NCI-H1694 treated with DMSO at 0.1 percent for 48 hours (cell line): ENCODE measurements around the gene LRRC36.

Experiments used
- DNase-seq: peaks from one replicate; lab custom pipeline; 2025; lab: John Stamatoyannopoulos, UW

LRRC36 gene, protein sequence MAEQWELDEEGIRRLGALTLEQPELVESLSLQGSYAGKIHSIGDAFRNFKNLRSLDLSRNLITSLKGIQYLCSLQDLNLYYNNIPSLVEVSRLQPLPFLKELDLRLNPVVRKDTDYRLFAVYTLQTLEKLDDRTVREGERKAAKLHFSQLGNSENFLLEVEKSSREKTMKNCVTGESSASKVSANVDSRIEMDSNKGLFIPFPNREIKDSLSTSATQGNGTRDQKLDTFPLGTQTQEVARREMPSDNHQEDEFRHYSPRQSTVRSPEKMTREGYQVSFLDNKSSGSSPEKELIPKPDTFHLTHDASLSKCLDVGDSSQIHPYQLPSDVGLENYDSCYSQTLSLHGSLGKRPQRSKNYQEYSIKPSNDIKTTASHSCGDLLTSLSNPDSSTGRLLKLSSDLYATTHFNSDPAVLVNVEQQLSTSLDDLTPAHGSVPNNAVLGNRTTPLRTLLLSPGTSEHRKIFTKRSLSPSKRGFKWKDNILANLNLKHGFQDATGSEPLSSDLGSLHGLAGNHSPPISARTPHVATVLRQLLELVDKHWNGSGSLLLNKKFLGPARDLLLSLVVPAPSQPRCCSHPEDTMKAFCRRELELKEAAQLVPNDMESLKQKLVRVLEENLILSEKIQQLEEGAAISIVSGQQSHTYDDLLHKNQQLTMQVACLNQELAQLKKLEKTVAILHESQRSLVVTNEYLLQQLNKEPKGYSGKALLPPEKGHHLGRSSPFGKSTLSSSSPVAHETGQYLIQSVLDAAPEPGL

DNA sequence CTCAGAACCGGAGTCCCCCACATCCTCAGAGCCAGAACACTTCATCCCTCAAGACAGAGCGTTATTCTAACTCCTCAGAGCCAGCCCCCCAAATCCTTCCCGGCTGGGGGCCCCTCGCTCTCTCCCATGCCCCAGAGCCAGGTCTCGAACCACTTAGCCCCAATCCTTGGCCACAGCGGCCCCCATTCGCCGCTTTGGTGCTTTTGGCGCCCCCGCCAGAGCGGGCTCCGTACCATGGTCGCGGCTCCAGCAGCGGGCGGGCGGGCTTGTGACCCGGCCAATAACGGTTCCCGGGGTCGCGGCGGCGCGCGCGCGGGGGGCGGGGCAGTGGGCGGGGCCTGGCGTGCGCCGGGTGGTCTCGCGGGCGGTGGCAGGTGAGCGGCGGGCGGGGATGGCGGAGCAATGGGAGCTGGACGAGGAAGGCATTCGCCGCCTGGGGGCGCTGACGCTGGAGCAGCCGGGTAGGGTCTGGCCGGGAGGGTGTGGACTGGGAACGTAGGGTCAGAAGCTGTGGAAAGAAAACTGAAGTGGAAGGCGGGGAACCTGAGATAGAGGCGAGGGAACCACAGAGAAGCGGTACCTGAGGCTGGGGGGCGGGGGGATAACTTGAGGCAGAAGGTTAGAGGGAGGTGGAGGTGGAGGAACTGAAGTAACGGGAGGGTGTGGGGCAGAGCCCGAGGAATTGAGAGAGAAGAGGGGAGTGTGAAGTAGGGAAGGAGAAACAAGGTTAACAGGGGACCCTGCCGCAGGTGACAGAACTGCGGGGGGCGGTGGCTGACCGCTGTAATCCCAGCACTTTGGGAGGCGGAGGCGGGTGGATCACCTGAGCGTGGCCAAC lies at the start of gene LRRC36, which contains the start of gene KCTD19:
Gene LRRC36 (plus strand): TSS at position 344 of the 838 bp plus-strand sequence. CDS start 48 bp downstream, at position 392.
Gene KCTD19 (minus strand): TSS at position 270 of the 838 bp plus-strand sequence. CDS start 34 bp downstream, at position 236.
- peak; percentile 39 for DNase-seq

DNA sequence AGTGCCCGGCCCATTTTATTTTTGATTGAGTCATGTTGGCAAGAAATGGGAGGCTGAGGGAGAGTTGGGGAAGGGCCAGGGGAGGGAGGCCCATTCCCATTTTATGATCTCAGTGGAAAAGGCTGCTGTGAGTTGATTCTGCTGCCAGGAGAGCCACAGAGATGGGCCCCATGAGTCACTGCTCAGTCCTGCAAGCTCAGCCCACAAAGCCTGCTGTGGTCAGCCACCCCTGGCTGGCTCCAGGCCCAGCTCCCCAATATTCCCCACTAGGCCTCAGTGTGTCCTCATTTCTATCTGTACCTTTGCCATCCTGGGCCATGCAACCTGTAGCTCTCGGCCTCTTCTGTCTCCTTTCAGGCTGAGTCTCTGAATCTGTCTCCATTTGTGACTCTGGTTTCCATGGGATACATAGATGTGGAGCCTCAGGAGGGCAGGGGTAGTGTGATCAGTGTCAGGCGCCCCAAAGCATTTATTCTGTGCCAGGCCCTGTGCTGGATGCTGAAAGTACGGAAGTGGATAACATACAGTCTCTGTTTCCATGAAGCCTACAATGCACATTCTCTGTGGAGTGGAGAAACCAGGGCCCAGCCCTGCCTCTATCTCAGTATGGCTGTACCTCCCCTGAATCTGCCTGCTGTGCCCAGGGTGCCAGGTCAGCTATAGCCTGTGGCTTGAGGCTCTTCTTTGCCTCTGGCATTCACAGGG lies 49.2 kb upstream of the LRRC36 start:
- no peak for DNase-seq

DNA sequence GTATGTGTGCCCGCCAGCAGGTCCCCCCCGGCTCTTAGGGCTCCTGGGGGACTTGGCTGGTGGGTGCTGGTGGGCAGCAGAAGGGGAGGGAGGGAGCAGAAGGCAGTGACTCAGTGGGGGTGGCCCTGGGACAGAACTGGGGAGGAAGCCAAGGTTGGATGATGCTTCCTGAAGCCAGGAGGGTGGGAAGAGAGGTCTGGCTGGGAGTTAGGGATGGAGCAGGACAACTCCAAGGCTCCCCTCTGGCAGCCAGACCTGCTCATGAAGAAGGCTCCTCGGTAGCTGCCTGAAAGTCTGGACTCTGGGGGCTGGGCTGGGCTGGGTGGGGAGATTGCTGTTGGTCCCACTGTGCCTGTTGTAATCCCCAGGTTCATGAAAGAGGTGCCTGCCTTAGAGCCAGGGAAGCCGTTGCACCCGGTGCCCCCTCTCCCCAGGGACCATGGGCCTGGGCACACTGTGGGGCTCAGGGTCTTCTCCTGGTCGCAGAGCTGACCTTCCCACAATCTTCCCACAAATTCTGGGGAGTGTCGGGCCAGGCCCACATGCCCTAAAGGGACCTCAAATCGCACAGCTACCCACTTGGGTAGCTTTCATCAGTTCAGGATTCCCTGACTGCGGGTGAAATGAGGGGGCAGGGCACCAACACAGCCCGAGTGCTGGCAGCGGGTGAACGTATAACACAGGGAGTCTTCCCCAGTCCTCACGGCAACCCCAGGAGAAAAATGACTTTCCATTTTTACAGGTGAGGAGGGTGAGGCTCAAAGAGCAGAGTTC lies 48.4 kb upstream of the LRRC36 start:
- DNase-seq, result no peak

DNA sequence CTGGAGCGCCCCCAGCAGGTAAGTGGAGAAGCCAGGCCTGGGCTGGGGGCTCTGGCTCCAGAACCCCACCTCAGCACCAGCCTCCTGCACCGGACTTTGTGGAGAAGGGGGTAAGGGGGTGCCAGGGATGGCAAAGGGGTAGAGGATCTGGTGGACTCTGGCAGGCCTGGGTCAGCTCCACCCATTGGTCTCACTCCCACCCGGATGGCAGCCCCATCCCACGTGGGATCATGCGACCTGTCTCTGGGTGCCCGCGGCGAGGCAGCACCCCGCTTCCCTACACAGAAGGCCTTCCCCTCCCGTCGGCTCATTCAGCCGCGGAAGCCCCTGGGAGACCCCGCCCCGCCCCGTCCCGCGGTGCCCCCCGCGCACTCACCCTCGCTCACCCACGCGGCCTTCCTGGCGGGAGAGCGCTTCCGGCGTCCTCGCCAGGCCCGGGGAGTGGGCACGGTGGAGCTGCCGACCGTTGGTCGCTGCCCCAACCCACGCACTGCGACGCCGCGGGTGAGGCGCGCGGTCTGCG lies 47.8 kb upstream of the LRRC36 start:
- DNase-seq, result peak; percentile 21

DNA sequence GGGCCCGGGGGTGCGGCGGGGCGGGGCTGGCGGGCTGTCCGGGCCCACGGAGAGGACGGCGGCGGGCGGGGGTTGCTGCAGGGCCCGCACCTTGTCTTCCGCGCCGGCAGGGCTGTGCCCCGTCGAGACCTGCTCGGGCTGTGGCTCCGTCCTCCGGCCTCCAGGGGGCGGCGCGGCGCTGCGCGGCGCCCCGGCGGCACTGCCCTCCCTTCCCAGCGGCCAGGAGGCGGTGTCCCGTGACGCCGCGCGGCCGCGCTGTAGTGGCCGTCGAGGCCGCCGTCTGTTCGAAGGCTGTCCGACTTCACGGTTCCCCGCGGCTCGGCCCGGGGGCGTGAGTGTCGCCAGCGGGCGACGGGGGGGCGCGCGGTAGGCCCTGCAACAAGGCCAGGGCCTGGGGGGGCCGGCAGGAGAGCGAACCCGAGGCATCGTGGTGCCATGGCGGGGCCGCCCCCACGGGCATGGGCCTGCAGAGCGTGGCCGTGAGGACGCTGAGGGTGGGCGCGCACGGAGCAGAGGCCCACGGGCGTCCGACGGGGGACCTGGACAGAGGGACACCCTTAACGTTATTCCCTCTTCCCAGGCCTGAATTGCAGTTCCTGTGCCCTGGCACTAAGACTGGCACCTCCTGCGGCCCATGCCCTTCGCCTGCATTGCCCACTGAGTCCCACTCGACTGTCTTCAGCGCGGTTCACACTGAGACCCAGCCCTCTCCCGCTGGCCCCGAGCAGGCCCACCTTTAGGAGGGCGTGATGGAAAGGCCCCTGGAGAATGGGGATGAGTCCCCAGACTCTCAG lies 47.1 kb upstream of the LRRC36 start, which contains the start of gene PLEKHG4:
Gene PLEKHG4 (plus strand): TSS at position 237 of the 794 bp plus-strand sequence. CDS start 513 bp downstream, at position 750.
- peak; percentile 47 for DNase-seq

DNA sequence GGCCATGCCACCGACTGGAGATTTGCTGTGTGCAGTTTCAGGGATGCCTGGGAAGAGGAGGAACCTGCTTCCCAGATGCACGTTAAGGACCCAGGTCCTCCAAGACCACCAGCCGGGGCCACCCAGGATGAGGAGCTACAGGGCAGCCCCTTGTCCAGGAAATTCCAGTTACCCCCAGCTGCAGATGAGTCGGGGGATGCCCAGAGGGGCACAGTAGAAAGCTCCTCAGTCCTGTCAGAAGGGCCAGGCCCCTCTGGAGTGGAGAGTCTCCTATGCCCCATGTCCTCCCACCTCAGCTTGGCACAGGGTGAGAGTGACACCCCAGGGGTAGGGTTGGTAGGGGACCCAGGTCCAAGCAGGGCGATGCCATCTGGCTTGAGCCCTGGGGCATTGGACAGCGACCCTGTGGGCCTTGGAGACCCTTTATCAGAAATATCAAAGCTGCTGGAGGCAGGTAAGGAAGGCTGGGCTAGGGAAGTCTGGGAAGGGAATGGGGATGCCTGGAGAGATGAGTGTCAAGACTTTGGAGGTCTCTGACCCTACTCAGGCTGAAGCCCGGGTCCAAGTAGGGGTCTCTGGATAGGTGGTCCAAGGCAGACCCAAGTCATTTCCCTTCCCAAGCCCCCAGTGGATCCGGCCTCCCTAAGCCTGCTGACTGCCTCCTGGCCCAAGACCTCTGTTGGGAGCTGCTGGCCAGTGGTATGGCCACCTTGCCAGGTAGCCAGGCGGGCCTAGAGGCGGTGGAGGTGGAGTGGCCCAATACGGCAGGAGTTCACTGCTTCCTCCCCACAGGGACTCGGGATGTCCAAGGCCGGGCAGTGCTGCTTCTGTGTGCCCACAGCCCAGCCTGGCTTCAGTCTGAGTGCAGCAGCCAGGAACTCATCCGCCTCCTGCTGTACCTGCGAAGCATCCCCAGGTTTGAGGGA lies 46.3 kb upstream of the LRRC36 start:
- no peak for DNase-seq

DNA sequence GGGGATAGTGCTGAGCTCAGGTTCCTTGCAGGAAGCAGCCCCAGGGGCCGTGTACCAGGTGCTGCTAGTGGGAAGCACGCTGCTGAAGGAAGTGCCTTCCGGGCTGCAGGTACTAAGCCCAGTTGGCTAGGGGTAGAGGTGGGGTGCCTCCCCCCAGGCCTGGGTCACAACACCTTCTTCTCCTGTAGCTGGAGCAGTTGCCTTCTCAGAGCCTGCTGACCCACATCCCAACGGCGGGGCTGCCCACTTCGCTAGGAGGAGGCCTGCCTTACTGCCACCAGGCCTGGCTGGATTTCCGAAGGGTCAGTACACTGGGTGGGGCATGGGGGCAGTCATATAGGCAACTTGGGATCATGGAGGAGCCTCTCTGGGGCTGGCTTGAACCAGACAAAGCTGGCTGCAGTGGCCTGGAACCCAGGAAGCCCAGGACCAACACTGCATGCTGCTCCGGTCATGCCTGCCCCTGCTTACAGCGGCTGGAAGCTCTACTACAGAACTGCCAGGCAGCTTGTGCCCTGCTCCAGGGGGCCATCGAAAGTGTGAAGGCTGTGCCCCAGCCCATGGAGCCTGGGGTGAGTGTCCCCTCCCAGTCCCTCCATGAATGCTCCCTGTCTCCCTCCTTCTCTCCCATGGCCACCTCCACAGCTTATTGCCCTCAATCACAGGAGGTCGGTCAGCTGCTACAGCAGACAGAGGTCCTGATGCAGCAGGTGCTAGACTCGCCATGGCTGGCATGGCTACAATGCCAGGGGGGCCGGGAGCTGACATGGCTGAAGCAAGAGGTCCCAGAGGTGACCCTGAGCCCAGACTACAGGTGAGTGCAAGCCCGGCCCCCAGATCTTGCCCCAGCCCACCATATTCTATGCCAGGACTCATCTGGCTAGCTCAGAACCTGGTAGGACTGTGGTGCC lies 44.8 kb upstream of the LRRC36 start:
- DNase-seq, result no peak

DNA sequence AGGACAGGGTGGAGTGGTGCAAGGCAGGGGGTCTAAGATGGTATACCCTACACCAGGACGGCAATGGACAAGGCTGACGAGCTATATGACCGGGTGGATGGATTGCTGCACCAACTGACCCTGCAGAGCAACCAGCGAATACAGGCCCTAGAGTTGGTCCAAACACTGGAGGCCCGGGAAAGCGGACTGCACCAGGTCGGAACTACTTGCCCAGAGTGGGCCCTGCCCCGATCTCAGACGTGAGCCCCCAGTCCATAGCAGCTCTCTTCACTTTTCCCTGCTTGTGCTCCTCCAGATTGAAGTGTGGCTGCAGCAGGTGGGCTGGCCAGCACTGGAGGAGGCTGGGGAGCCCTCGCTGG lies 44.2 kb upstream of the LRRC36 start:
- no peak for DNase-seq

DNA sequence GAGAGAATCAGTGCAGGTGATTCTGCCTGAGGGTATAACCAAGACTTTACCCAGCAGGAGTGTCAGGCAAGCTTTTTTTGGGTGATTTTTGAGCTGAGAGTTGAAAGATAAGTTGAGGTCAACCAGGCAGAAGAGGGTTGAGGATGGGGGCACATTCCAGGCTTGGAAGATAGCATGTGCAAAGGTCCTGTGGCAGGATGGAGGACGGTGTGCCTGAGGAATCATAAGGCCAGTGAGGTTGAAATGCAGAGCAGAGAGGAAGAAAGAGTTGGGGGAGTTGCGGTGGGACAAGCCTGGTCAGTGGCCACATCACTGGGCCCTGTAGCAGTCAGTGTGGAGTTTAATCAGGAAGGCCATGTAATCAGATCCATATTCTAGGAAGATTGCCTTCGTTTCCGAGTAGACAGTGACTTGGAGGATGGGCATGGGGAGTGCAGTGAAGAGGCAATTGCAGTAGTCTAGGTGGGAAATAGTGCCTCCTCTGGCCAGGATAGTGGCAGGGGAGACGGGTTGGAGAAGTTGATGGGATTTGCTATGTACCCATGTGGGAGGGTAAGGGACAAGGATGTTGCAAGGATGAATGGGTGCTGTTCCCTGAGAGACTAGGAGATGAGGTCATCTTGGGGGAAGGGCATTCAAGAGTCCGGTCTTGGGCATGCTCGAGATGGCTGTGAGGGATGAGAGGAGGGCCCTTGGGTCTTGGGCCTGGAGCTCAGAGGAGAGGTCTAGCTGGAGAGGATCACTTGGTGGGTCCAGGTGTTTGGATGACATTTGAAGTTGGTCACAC lies 43.4 kb upstream of the LRRC36 start:
- DNase-seq, result no peak

DNA sequence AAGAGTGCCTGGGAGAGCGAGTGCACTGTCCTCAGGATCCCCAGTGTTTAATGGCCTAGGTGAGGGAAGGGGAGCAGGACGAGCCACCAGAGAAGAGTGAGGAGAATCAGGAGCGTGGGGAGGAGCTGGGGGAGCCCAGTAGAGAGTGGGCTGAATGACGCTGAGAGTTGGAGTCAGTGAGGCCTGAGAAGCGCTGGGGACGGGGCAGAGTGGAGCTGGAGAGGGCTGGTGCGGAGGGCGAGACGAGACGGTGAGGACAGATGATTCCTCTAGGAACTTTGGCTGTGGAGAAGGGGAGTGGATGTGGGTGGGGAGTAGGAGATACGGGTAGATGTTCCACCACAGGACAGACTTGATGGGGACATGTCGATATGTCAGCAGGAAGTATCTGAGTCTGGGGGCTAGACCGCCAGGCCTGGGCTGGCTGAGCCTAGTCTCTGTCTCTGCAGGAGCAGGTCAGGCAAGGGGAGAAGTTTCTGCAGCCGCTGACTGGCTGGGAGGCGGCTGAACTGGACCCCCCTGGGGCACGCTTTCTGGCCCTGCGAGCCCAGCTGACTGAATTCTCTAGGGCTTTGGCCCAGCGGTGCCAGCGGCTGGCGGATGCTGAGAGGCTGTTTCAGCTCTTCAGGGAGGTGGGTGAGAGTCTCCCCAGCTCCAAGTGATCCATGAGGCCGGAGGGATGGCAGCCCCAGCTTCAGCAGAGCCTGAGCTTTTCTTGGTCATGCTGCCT lies 42.6 kb upstream of the LRRC36 start:
- no peak for DNase-seq

DNA sequence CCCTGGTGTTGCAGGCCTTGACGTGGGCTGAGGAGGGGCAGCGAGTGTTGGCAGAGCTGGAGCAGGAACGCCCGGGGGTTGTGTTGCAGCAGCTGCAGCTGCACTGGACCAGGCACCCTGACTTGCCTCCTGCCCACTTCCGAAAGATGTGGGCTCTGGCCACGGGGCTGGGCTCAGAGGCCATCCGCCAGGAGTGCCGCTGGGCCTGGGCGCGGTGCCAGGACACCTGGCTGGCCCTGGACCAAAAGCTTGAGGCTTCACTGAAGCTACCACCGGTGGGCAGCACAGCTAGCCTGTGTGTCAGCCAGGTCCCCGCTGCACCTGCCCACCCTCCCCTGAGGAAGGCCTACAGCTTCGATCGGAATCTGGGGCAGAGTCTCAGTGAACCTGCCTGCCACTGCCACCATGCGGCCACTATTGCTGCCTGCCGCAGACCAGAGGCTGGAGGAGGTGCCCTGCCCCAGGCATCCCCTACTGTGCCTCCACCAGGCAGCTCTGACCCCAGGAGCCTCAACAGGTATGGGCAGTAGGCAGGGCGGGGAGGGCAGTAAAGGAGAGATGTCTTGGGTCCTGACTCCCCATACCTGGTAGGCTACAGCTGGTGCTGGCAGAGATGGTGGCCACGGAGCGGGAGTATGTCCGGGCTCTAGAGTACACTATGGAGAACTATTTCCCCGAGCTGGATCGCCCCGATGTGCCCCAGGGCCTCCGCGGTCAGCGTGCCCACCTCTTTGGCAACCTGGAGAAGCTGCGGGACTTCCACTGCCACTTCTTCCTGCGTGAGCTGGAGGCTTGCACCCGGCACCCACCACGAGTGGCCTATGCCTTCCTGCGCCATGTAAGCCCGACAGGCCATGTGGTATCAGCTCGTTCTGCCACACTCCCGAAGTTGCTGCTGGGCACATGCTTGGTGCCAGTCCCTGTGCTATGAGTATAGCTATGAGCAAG lies 41.6 kb upstream of the LRRC36 start:
- DNase-seq, result no peak

DNA sequence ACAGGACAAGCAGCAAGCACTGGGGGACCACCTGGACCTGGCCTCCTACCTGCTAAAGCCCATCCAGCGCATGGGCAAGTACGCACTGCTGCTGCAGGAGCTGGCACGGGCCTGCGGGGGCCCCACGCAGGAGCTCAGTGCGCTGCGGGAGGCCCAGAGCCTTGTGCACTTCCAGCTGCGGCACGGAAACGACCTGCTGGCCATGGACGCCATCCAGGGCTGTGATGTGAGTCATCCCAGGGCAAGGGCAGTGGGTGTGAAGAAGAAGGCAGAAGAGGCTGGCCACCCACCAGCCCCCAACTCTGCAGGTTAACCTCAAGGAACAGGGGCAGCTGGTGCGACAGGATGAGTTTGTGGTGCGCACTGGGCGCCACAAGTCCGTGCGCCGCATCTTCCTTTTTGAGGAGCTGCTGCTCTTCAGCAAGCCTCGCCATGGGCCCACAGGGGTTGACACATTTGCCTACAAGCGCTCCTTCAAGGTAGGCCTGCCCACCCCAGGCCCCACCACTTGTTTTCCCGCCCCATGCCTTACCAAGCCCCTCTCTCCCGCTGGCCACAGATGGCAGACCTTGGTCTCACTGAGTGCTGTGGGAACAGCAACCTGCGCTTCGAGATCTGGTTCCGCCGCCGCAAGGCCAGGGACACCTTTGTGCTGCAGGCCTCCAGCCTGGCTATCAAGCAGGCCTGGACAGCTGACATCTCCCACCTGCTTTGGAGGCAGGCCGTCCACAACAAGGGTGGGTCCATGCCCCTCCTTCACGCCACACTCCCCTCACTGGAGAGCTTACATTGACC lies 40.0 kb upstream of the LRRC36 start:
- no peak for DNase-seq

DNA sequence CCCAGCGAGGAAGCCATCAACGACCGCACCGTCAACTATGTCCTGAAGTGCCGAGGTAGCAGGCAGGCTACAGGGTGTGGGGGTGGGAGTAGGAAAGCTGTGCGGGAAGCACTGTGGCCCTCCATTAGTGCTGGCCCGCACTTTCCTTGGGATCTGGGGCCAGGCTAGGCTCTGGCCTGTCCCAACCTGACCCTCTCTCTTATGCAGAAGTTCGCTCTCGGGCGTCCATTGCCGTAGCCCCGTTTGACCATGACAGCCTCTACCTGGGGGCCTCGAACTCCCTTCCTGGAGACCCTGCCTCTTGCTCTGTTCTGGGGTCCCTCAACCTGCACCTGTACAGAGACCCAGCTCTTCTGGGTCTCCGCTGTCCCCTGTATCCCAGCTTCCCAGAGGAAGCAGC lies 38.7 kb upstream of the LRRC36 start:
- DNase-seq, result no peak

DNA sequence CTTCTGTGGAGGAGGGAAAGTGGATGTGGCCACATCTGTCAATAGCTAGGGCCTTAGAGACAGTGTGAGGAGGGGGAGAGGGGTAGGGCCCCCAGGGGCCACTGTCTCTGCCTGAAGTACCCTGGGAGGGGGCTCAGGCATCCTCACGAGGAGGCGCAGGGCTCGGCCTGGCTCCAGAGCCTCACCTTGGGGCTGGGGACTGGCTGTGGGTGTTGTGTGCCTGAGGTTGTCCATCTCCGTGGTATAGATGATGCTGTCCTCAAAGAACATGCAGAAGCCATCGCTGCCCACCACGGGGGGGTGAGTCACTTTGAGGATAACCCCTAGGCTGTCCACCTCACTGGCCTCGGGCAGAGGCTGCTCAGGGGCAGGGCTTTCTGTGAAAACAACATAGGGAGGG lies 35.2 kb upstream of the LRRC36 start:
- no peak for DNase-seq
